NCI-H345 treated with DMSO at 0.1 percent for 48 hours (cell line): ENCODE data around the gene TMF1.
A peak's percentile ranks its signal among the peaks of the same experiment; 100 is the strongest.

Experiments used
- DNase-seq: peaks from one replicate; lab custom pipeline; 2025; ENCODE audit not compliant: unreplicated experiment; lab: John Stamatoyannopoulos, UW

The TMF1 gene

DNA sequence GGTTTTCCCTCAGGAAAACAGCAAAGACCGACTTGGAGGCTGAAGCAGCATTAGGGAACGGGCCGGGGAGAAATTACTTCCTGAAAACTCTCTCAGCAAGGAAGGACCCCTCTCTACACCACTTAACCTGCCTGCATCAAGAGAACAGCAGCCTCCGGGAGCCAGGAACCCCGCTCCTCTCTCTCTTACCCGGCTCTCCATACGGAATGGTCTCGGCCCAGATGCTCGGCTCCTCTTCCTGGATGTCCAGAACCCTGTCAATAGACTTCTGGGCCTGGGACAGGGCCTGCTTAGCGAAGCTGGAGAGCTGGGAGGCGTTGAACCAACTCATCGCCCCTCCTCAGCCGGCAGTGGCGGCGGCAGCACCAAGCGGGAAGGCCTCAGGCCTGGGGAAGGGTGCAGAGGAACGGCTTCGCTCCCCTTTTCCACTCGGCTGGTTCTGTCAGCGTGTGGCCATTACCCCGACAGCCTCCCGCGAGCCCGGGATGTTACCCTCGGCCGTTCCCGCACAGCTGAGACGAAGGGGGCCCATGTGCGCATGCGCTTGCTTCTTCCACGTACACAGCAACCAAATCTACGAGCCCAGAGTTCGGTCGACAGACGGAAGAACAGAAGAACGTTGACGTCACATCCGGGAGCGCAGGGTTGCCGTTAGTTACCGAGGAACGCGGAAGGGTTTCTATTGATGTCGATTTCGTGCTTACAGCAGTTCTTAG lies at the start of gene TMF1:
TSS of gene TMF1 (minus strand) at position 578 of the 716 bp plus-strand sequence. CDS start at position 331, 247 bp downstream.
- DNase-seq, result no peak

- DNase-seq, result no peak
These were observed 47.4 kb upstream of the TMF1 start for GRCh38 chr3:69099576-69099975.

GRCh38 chr3:69097407-69098086 lies 45.4 kb upstream of the TMF1 start:
- DNase-seq, result no peak

- no peak for DNase-seq
These were observed 44.2 kb upstream of the TMF1 start for GRCh38 chr3:69096299-69096698.

GRCh38 chr3:69095636-69096035 lies 43.5 kb upstream of the TMF1 start:
- no peak for DNase-seq

- no peak for DNase-seq
These were observed 42.5 kb upstream of the TMF1 start for GRCh38 chr3:69094467-69095205.

DNA sequence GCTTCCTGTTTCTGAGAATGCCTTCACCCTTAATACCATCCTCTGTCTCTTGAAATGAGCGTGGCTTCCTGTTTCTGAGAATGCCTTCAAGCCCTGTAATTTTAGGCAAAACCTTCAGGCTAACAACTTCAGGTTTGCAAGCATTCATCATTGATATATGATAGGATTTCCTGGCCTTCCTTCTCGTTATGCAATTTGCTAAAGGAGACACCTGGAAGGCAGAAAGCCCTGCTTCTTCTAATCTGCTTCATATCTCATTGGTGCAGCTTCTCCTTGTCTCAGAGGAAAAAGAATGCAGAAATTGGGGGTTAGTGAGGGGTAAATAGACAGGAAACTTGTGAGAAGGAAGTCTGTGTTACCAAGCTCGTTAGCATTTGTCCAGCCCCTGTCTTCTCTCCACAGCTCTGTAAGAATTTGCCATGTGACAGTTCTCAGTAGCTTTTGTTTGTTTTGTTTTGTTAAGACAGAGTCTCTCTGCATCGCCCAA lies 39.9 kb upstream of the TMF1 start:
- no peak for DNase-seq

GRCh38 chr3:69091389-69092029 lies 39.4 kb upstream of the TMF1 start:
- DNase-seq, result no peak

GRCh38 chr3:69090021-69090420 lies 37.9 kb upstream of the TMF1 start:
- no peak for DNase-seq

- DNase-seq, result no peak
These were observed 35.9 kb upstream of the TMF1 start for GRCh38 chr3:69088063-69088462.

GRCh38 chr3:69087030-69087791 lies 35.1 kb upstream of the TMF1 start:
- no peak for DNase-seq

- peak; percentile 29 for DNase-seq
These were observed 33.9 kb upstream of the TMF1 start for GRCh38 chr3:69085833-69086722.

DNA sequence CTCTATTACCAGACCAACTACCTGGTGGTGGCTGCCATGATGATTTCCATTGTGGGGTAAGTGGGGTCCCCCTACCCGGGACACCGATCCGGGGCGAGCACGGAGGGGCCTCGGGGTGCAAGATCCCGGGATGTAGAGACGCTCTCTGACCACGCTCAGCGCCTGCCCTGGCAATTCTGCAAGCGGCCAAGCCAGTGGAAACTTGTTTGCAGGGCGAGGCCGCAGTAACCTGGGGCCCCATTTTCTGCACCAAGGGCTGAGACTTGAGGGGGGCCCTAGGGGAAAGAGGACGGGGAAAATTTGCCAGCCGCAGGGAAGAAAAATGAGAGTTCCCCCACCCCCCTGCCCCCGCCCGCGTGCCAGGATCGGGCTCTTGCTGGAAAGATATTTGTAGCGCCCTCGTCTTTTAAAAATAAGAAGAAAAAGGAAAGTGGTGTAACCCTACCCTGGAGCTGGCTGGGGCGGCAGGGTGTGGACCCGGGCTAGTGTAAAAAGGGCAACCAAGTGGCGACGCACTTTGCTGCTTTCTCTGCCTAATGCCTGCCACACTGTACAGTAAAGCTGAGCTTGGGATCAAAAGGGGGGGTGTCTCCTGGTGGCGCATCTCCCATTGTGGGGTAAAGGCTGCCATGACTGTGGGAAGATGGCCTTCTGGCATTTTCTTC lies 33.2 kb upstream of the TMF1 start:
- DNase-seq, result no peak

GRCh38 chr3:69084326-69085167 lies 32.4 kb upstream of the TMF1 start, which contains the start of gene ARL6IP5:
Gene ARL6IP5 (plus strand): TSS chr3:69084937. CDS start chr3:69085048, 111 bp downstream.
- DNase-seq, result peak; percentile 56

GRCh38 chr3:69082805-69083204 lies 30.7 kb upstream of the TMF1 start:
- DNase-seq, result no peak

DNA sequence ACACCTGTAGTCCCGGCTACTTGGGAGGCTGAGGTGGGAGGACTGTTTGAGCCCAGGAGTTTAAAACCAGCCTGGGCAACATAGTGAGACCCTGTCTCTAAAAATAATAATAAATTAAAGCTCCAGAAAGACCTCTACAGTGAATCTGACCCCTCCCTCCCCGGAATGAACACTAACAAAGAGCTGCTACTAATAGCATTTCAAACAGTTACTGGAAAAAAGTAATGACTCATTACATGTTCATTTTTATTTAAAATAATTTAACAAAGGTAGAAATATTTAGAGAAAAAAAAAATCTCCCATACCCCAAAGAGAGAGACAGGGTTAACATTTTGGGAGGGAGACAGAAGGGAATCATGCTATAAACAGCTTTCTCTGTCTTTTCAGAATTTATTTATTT lies 30.2 kb upstream of the TMF1 start:
- DNase-seq, result no peak

DNA sequence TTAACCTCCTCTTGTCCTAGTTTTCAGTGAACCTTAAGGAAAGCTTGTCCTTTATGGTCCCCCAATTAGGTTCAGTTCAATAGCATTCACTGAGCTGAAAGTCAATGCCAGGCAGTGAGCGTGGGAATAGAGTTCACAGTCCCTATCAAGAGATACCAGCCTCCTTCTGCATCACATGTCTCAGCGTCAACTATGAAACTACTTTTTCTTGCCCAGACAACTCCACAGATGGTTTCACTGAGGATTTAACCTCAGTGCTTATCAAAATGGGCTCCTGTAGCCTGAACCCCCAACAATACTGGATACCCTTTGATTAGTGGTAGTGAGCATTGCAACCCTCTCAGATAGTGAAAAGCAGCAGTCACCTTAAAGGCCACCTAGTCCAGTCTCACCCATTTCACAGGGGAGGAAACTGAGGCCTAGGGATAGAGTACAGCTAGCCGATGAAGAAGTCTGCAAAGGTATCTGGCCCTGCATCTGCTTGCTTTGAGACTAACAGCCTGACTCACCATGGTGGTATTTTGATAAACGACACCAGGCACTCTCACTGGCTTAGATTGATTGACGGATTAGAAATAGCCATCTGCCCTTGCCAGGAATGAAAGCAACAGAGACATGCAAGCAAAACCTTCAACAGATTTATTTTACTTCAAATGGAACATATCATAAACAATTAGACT lies 29.6 kb upstream of the TMF1 start:
- no peak for DNase-seq
